Measurements from ENCODE around the gene ANKRD40.

Gene ANKRD40

GRCh38 chr17:50684612-50685333, 22.9 kb downstream of the ANKRD40 start:
- Histone ChIP-seq H3K4me3 (ENCODE audit: low read depth, low read length, poor library complexity, severe bottlenecking) (no peak overlapping the region), H3K36me3 (ENCODE audit: insufficient read depth, low read length) (no peaks in the 10 kb centered on the region), H3K27ac (ENCODE audit: low read depth, low read length, poor library complexity, severe bottlenecking) (no peak overlapping the region), H3K4me2 (ENCODE audit: low read length) (no peak overlapping the region), H3K27me3 (ENCODE audit: insufficient read depth, low read length) (no peaks in the 10 kb centered on the region), H3K4me1 (ENCODE audit: insufficient read depth, low read length, severe bottlenecking) (no peaks in the 10 kb centered on the region), H3K79me2 (ENCODE audit: insufficient read depth, low read length) (no peaks in the 10 kb centered on the region), H3F3A (ENCODE audit: insufficient read depth, low read length) (no peaks in the 10 kb centered on the region), H3K9me2 (ENCODE audit: low read depth, low read length) (no peaks in the 10 kb centered on the region), H3K9ac (ENCODE audit: low read length) (no peak overlapping the region), H4K20me1 (ENCODE audit: insufficient read depth, low read length) (no peaks in the 10 kb centered on the region), H3K9me3 (ENCODE audit: low read length) (no peaks in the 10 kb centered on the region), H2AFZ (ENCODE audit: low read length) (no peak overlapping the region)
- no peak for TF ChIP-seq CTCF (IDR thresholded peaks at IDR 0.05; ENCODE audit: low read length)
- TF ChIP-seq EZH2 (IDR thresholded peaks at IDR 0.05; ENCODE audit: borderline replicate concordance, low read length) = no peak

- Histone ChIP-seq H3K9me3 (ENCODE audit: low read length) (no peaks in the 10 kb centered on the region), H3K27ac (ENCODE audit: low read depth, low read length, poor library complexity, severe bottlenecking) (no peak overlapping the region), H3K4me3 (ENCODE audit: low read depth, low read length, poor library complexity, severe bottlenecking) (no peak overlapping the region), H2AFZ (ENCODE audit: low read length) (no peak overlapping the region), H3K4me2 (ENCODE audit: low read length) (no peak overlapping the region), H3F3A (ENCODE audit: insufficient read depth, low read length) (no peaks in the 10 kb centered on the region), H3K27me3 (ENCODE audit: insufficient read depth, low read length) (no peaks in the 10 kb centered on the region), H3K9ac (ENCODE audit: low read length) (no peak overlapping the region), H3K4me1 (ENCODE audit: insufficient read depth, low read length, severe bottlenecking) (no peaks in the 10 kb centered on the region), H3K9me2 (ENCODE audit: low read depth, low read length) (no peaks in the 10 kb centered on the region), H3K79me2 (ENCODE audit: insufficient read depth, low read length) (no peaks in the 10 kb centered on the region), H4K20me1 (ENCODE audit: insufficient read depth, low read length) (no peaks in the 10 kb centered on the region), H3K36me3 (ENCODE audit: insufficient read depth, low read length) (no peaks in the 10 kb centered on the region)
- no peak for TF ChIP-seq EZH2 (IDR thresholded peaks at IDR 0.05; ENCODE audit: borderline replicate concordance, low read length)
- no peak for TF ChIP-seq CTCF (IDR thresholded peaks at IDR 0.05; ENCODE audit: low read length)
Observed at GRCh38 chr17:50684288-50684611, 23.5 kb downstream of the ANKRD40 start.

GRCh38 chr17:50683434-50684287, 24.1 kb downstream of the ANKRD40 start:
- no peak overlapping the region for H3K9ac ChIP-seq (ENCODE audit: low read length)
- no peaks in the 10 kb centered on the region for H3K9me3 ChIP-seq (ENCODE audit: low read length)
- no peaks in the 10 kb centered on the region for H3K9me2 ChIP-seq (ENCODE audit: low read depth, low read length)
- H3K4me2 ChIP-seq (ENCODE audit: low read length) = no peak overlapping the region
- H3K27me3 ChIP-seq (ENCODE audit: insufficient read depth, low read length) = no peaks in the 10 kb centered on the region
- TF ChIP-seq EZH2 (IDR thresholded peaks at IDR 0.05; ENCODE audit: borderline replicate concordance, low read length) = no peak
- TF ChIP-seq CTCF (IDR thresholded peaks at IDR 0.05; ENCODE audit: low read length) = no peak
- no peaks in the 10 kb centered on the region for H3K4me1 ChIP-seq (ENCODE audit: insufficient read depth, low read length, severe bottlenecking)
- no peak overlapping the region for H2AFZ ChIP-seq (ENCODE audit: low read length)
- no peaks in the 10 kb centered on the region for H3K79me2 ChIP-seq (ENCODE audit: insufficient read depth, low read length)
- no peak overlapping the region for H3K27ac ChIP-seq (ENCODE audit: low read depth, low read length, poor library complexity, severe bottlenecking)
- no peaks in the 10 kb centered on the region for H3F3A ChIP-seq (ENCODE audit: insufficient read depth, low read length)
- H3K36me3 ChIP-seq (ENCODE audit: insufficient read depth, low read length) = no peaks in the 10 kb centered on the region
- H3K4me3 ChIP-seq (ENCODE audit: low read depth, low read length, poor library complexity, severe bottlenecking) = no peak overlapping the region
- H4K20me1 ChIP-seq (ENCODE audit: insufficient read depth, low read length) = no peaks in the 10 kb centered on the region

Data from OCI-LY1 (cell line).